IMR-90 (cell line): ENCODE measurements around the gene SYP. TPM values are rescaled to one million over a fixed set of nuclear protein-coding genes. Genes with fewer than 3 reads are reported as not detected.

Experiments
- ATAC-seq: fragments of 200-7000 bp; cut with Tn5 transposase; 2 replicates; pipeline ENCODE4 v1.9.1; 2020; ENCODE audit warnings: low read depth, mild to moderate bottlenecking, moderate library complexity
- BruUV-seq: library from RNA; stranded (reverse); fragments of 400-500 nt; replicated peaks from 2 replicates; lab custom pipeline; 2021; lab: Mats Ljungman, UMichigan
- CTCF ChIA-PET: fragments of 300-600 bp; formaldehyde crosslinking; extraction: SDS; loops from one replicate; lab custom pipeline; 2021; ENCODE audit warnings: antibody characterized with exemption; lab: Yijun Ruan, JAX
- POLR2A ChIA-PET: fragments of 300-600 bp; sonication (Branson Sonifier 250); formaldehyde crosslinking; loops from one replicate; lab custom pipeline; 2022; ENCODE audit warnings: antibody characterized with exemption; ENCODE audit not compliant: unreplicated experiment; lab: Charles Lee
- DNase-seq: peaks from one replicate; pipeline ENCODE4 v3.0.0; 2013
- H2AFZ ChIP-seq: replicated peaks from 2 replicates; pipeline ENCODE3; 2013; ENCODE audit warnings: low read length, mild to moderate bottlenecking; ENCODE audit not compliant: poor library complexity
- H2AK5ac ChIP-seq: 2 replicates; pipeline ENCODE4 v1.6.1; 2013; ENCODE audit warnings: low read depth, low read length, inconsistent platforms
- H2AK9ac ChIP-seq: replicated peaks from 2 replicates; pipeline ENCODE3; 2013; ENCODE audit warnings: mild to moderate bottlenecking, low read depth, low read length, moderate library complexity; ENCODE audit not compliant: poor library complexity
- H2BK120ac ChIP-seq: 2 replicates; pipeline ENCODE4 v1.6.1; 2013; ENCODE audit warnings: low read depth, low read length, inconsistent platforms
- H2BK15ac ChIP-seq: 3 replicates; pipeline ENCODE4 v1.6.1; 2013; ENCODE audit warnings: low read depth, low read length, inconsistent platforms
- H2BK20ac ChIP-seq: 2 replicates; pipeline ENCODE4 v1.6.1; 2013; ENCODE audit warnings: low read depth, mild to moderate bottlenecking, inconsistent platforms, low read length, moderate library complexity
- H2BK5ac ChIP-seq: 2 replicates; pipeline ENCODE4 v1.6.1; 2013; ENCODE audit warnings: mild to moderate bottlenecking, low read depth, low read length, inconsistent platforms; ENCODE audit not compliant: poor library complexity, severe bottlenecking
- H3K14ac ChIP-seq: replicated peaks from 2 replicates; pipeline ENCODE4 v1.6.1; 2013; ENCODE audit warnings: low read depth, low read length, inconsistent platforms
- H3K18ac ChIP-seq: 2 replicates; pipeline ENCODE4 v1.6.1; 2013; ENCODE audit warnings: low read depth, low read length, control low read depth
- H3K23ac ChIP-seq: 2 replicates; pipeline ENCODE4 v1.6.1; 2013; ENCODE audit warnings: low read depth, low read length, inconsistent platforms
- H3K27ac ChIP-seq: 2 replicates; pipeline ENCODE4 v1.5.1; 2013; ENCODE audit warnings: mild to moderate bottlenecking, control low read depth, low read length; ENCODE audit not compliant: insufficient read depth
- H3K27me3 ChIP-seq: 2 replicates; pipeline ENCODE4 v1.6.1; 2013; ENCODE audit warnings: low read length; ENCODE audit not compliant: control insufficient read depth, insufficient read depth
- H3K36me3 ChIP-seq: 2 replicates; pipeline ENCODE4 v1.6.1; 2013; ENCODE audit warnings: low read length, mixed read lengths; ENCODE audit not compliant: control insufficient read depth, insufficient read depth
- H3K4ac ChIP-seq: 2 replicates; pipeline ENCODE4 v1.6.1; 2013; ENCODE audit warnings: low read depth, low read length, inconsistent platforms
- H3K4me1 ChIP-seq: 2 replicates; pipeline ENCODE4 v1.6.1; 2013; ENCODE audit warnings: low read length, mixed read lengths; ENCODE audit not compliant: control insufficient read depth, insufficient read depth
- H3K4me2 ChIP-seq: 2 replicates; pipeline ENCODE4 v1.6.1; 2013; ENCODE audit warnings: low read depth, mild to moderate bottlenecking, control low read depth, low read length, moderate library complexity
- H3K4me3 ChIP-seq: 2 replicates; pipeline ENCODE4 v1.5.1; 2013; ENCODE audit warnings: low read depth, mild to moderate bottlenecking, control low read depth, low read length, moderate library complexity; ENCODE audit not compliant: insufficient read depth
- H3K56ac ChIP-seq: 2 replicates; pipeline ENCODE4 v1.6.1; 2013; ENCODE audit warnings: low read length, inconsistent platforms; ENCODE audit not compliant: insufficient read depth; ENCODE audit errors: extremely low read depth
- H3K79me1 ChIP-seq, 2 experiments: 2 replicates each; pipeline ENCODE4 v1.6.1; 2013; ENCODE audit warnings: low read length in 2 of 2, inconsistent platforms in 1 of 2, low read depth in 1 of 2
- H3K9ac ChIP-seq: 2 replicates; pipeline ENCODE4 v1.6.1; 2013; ENCODE audit warnings: low read depth, low read length, control low read depth
- H3K9me1 ChIP-seq: 2 replicates; pipeline ENCODE4 v1.6.1; 2013; ENCODE audit warnings: low read length, inconsistent platforms; ENCODE audit not compliant: insufficient read depth
- H3K9me3 ChIP-seq: 2 replicates; pipeline ENCODE4 v1.6.1; 2013; ENCODE audit warnings: low read length; ENCODE audit not compliant: control insufficient read depth, insufficient read depth
- H4K20me1 ChIP-seq: 2 replicates; pipeline ENCODE4 v1.6.1; 2013; ENCODE audit warnings: low read length, inconsistent platforms; ENCODE audit not compliant: insufficient read depth
- H4K5ac ChIP-seq: 2 replicates; pipeline ENCODE4 v1.6.1; 2013; ENCODE audit warnings: mild to moderate bottlenecking, low read depth, low read length, control low read depth
- H4K8ac ChIP-seq, 2 experiments: 2 replicates each; pipeline ENCODE4 v1.6.1; 2013; ENCODE audit warnings: low read depth in 2 of 2, low read length in 2 of 2, control low read depth in 1 of 2, inconsistent platforms in 1 of 2
- H4K91ac ChIP-seq: 2 replicates; pipeline ENCODE4 v1.6.1; 2013; ENCODE audit warnings: low read depth, low read length, inconsistent platforms; ENCODE audit not compliant: insufficient read depth
- BHLHE40 ChIP-seq: fragments of 150-350 bp; IDR thresholded peaks from 2 replicates; pipeline ENCODE4 v1.6.1; 2016; ENCODE audit warnings: mild to moderate bottlenecking, low read depth, low read length
- CEBPB ChIP-seq: IDR thresholded peaks from 2 replicates; pipeline ENCODE4 v1.6.1; 2012; ENCODE audit warnings: low read depth, low read length, improper control_type of control experiment
- CHD1 ChIP-seq: IDR thresholded peaks from 2 replicates; pipeline ENCODE4 v1.6.1; 2012; ENCODE audit warnings: low read depth, low read length, improper control_type of control experiment
- FOS ChIP-seq: fragments of 150-350 bp; IDR thresholded peaks from 2 replicates; pipeline ENCODE4 v1.6.1; 2016; ENCODE audit warnings: low read depth, low read length
- MAFK ChIP-seq: IDR thresholded peaks from 2 replicates; pipeline ENCODE4 v1.6.1; 2012; ENCODE audit warnings: low read depth, low read length, improper control_type of control experiment
- MAZ ChIP-seq: IDR thresholded peaks from 2 replicates; pipeline ENCODE4 v1.6.1; 2012; ENCODE audit warnings: low read depth, mild to moderate bottlenecking, low read length, improper control_type of control experiment, moderate library complexity, borderline replicate concordance
- MXI1 ChIP-seq: IDR thresholded peaks from 2 replicates; pipeline ENCODE4 v1.6.1; 2012; ENCODE audit warnings: low read depth, mild to moderate bottlenecking, low read length, moderate library complexity, borderline replicate concordance
- NFE2L2 ChIP-seq: fragments of 150-350 bp; IDR thresholded peaks from 2 replicates; pipeline ENCODE4 v1.6.1; 2016; ENCODE audit warnings: low read depth, mild to moderate bottlenecking, low read length
- POLR2A ChIP-seq: IDR thresholded peaks from 2 replicates; pipeline ENCODE4 v1.6.1; 2012; ENCODE audit warnings: mild to moderate bottlenecking, low read depth, low read length
- RAD21 ChIP-seq: IDR thresholded peaks from 2 replicates; pipeline ENCODE4 v1.6.1; 2012; ENCODE audit warnings: low read length, improper control_type of control experiment
- RCOR1 ChIP-seq: IDR thresholded peaks from 2 replicates; pipeline ENCODE4 v1.6.1; 2012; ENCODE audit warnings: mild to moderate bottlenecking, low read length, improper control_type of control experiment; ENCODE audit not compliant: insufficient replicate concordance
- RFX5 ChIP-seq: IDR thresholded peaks from 2 replicates; pipeline ENCODE4 v1.8.0; 2012; ENCODE audit warnings: low read depth, mild to moderate bottlenecking, low read length, moderate library complexity
- SMC3 ChIP-seq: fragments of 150-350 bp; IDR thresholded peaks from 2 replicates; pipeline ENCODE4 v1.6.1; 2016; ENCODE audit warnings: low read depth, mild to moderate bottlenecking, antibody characterized with exemption, low read length, moderate library complexity
- WGBS, 2 experiments: methylation state at CpG; one replicate each; pipeline versions ENCODE4 v1.1.5 to v1.1.7; 2013; ENCODE audit warnings: missing lambda C conversion rate in 2 of 2; ENCODE audit not compliant: insufficient read length in 1 of 2; ENCODE audit errors: extremely low coverage in 2 of 2; 5-methylcytosine and 5-hydroxymethylcytosine counted together
- dilution Hi-C: fragments of 300-500 bp; cut with HindIII; formaldehyde crosslinking; loops from one replicate; pipeline ENCODE4 v1.14.3; 2018; ENCODE audit warnings: low sequenced_read_pairs; ENCODE audit not compliant: unreplicated experiment
- in situ Hi-C: fragments of 300-500 bp; cut with MboI; formaldehyde crosslinking; loops from 3 replicates; pipeline ENCODE4 v1.14.3; 2019; ENCODE audit warnings: low sequenced_read_pairs, inconsistent platforms, mixed read lengths
- intact Hi-C: fragments of 100-400 bp; cut with micrococcal nuclease; formaldehyde crosslinking; loops from 2 replicates; pipeline ENCODE4 v1.10.0; 2022
- polyA plus RNA-seq, 3 experiments: library from polyadenylated mRNA; depleted of rRNA; stranded (reverse); fragments of >200 nt; gene quantifications; 2 replicates each; pipeline ENCODE4 v1.2.3, GENCODE V29; 2012; ENCODE audit warnings: low replicate concordance in 1 of 3
- total RNA-seq: library from RNA; depleted of rRNA; stranded (reverse); fragments of >200 nt; gene quantifications from 2 replicates; pipeline ENCODE4 v1.2.3, GENCODE V29; 2012
- TF ChIP-seq, protein P1 (sequence below): fragments of 150-350 bp; IDR thresholded peaks from 2 replicates; pipeline ENCODE4 v1.6.1; 2017; ENCODE audit warnings: mild to moderate bottlenecking, antibody characterized with exemption, low read length, low read depth
- TF ChIP-seq, protein P2 (sequence below): fragments of 150-350 bp; IDR thresholded peaks from 2 replicates; pipeline ENCODE4 v1.6.1; 2016; ENCODE audit warnings: low read depth, mild to moderate bottlenecking, low read length, moderate library complexity, borderline replicate concordance
- TF ChIP-seq, protein P3 (sequence below): conservative IDR thresholded peaks from 2 replicates; pipeline ENCODE4 v1.5.1; 2012; ENCODE audit warnings: mild to moderate bottlenecking, low read depth, low read length, improper control_type of control experiment

Gene SYP
- total and polyA plus RNA-seq, 2 of the 4 experiments (the other 2 are of a cell fraction): under 0.01 to 0.05 TPM

DNA sequence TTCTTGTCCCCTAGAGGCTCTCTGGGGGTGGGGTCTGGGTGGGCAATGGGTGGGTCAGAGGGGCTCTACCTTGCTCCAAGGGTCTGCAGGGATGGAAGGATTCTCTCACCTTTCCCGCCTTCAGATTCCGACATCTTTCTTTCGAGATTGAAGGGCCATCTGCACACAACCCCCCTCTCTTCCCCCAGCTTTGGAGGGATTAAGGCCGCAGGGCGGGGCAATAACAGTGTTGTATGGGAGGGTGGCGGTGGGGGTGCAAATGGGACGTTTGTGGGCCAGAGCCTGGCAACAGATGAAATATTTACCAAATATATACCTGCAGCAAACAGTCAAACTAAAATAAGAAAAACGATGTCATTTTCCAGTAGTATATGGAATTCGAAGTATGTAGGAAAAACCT is 33.2 kb upstream of the SYP start, which contains the start of gene CACNA1F:
Gene CACNA1F, minus strand, starts transcription at position 165 of the 400 bp plus-strand sequence. Its CDS starts 31 bp downstream, at position 134.
- Histone ChIP-seq H3K79me1 (peaks cover 0 to 3% of the 10 kb centered on the region in 2 experiments; a peak in 1 of 4 replicates), H3K4me3 (no peak within 1 kb of the TSS), H4K91ac (no peak within 1 kb of the TSS), H3K14ac (no peak within 1 kb of the TSS), H4K20me1 (no peaks in the 10 kb centered on the region), H2AFZ (peak within 1 kb of the TSS; percentile 35), H3K9ac (no peak within 1 kb of the TSS), H3K9me1 (no peaks in the 10 kb centered on the region), H2BK120ac (no peak within 1 kb of the TSS), H4K8ac (0 out of 4 replicates have a peak within 1 kb of the TSS, but pooled peaks of 1 of the 2 experiments have one; percentile 25), H3K4me1 (no peaks in the 10 kb centered on the region), H2BK5ac (no peak within 1 kb of the TSS), H3K18ac (no peak within 1 kb of the TSS), H2BK20ac (no peak within 1 kb of the TSS), H3K27me3 (no peaks in the 10 kb centered on the region; the same call in 1 of the 2 replicates), H3K23ac (no peak within 1 kb of the TSS), H3K56ac (no peak within 1 kb of the TSS), H3K9me3 (peaks cover 3% of the 10 kb centered on the region; the same call in 1 of the 2 replicates), H4K5ac (no peak within 1 kb of the TSS), H2BK15ac (no peak within 1 kb of the TSS), H3K27ac (no peak within 1 kb of the TSS), H3K36me3 (no peaks in the 10 kb centered on the region), H2AK5ac (no peak within 1 kb of the TSS), H3K4ac (no peak within 1 kb of the TSS), H3K4me2 (no peak within 1 kb of the TSS; the same call in 1 of the 2 replicates), H2AK9ac (no peak within 1 kb of the TSS)
- no TSS peak for BruUV-seq
- intact Hi-C loops: no loop called here
- ATAC-seq (no peak), DNase-seq (no peak)
- POLR2A ChIA-PET: no interaction called here
- dilution Hi-C loops: no loop called here
- in situ Hi-C loops: no loop called here
- CTCF ChIA-PET: no interaction called here
- TF ChIP-seq RAD21 (no peak), RFX5 (no peak), MAZ (no peak), RCOR1 (no peak), NFE2L2 (no peak), MXI1 (no peak), BHLHE40 (no peak), FOS (no peak), CHD1 (no peak), POLR2A (no peak), SMC3 (no peak), MAFK (no peak), CEBPB (no peak)
- TF ChIP-seq, protein P1, sequence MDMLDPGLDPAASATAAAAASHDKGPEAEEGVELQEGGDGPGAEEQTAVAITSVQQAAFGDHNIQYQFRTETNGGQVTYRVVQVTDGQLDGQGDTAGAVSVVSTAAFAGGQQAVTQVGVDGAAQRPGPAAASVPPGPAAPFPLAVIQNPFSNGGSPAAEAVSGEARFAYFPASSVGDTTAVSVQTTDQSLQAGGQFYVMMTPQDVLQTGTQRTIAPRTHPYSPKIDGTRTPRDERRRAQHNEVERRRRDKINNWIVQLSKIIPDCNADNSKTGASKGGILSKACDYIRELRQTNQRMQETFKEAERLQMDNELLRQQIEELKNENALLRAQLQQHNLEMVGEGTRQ: no peak
- TF ChIP-seq, protein P2, sequence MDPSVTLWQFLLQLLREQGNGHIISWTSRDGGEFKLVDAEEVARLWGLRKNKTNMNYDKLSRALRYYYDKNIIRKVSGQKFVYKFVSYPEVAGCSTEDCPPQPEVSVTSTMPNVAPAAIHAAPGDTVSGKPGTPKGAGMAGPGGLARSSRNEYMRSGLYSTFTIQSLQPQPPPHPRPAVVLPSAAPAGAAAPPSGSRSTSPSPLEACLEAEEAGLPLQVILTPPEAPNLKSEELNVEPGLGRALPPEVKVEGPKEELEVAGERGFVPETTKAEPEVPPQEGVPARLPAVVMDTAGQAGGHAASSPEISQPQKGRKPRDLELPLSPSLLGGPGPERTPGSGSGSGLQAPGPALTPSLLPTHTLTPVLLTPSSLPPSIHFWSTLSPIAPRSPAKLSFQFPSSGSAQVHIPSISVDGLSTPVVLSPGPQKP: no peak
- TF ChIP-seq, protein P3, sequence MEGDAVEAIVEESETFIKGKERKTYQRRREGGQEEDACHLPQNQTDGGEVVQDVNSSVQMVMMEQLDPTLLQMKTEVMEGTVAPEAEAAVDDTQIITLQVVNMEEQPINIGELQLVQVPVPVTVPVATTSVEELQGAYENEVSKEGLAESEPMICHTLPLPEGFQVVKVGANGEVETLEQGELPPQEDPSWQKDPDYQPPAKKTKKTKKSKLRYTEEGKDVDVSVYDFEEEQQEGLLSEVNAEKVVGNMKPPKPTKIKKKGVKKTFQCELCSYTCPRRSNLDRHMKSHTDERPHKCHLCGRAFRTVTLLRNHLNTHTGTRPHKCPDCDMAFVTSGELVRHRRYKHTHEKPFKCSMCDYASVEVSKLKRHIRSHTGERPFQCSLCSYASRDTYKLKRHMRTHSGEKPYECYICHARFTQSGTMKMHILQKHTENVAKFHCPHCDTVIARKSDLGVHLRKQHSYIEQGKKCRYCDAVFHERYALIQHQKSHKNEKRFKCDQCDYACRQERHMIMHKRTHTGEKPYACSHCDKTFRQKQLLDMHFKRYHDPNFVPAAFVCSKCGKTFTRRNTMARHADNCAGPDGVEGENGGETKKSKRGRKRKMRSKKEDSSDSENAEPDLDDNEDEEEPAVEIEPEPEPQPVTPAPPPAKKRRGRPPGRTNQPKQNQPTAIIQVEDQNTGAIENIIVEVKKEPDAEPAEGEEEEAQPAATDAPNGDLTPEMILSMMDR: no peak
- no CpG with 5 or more reads among the region's 9 CpGs for WGBS, 2 experiments
